T47D (cell line): ENCODE results near the gene BCL2L15.

Experiments used
- DNase-seq, 2 experiments: peaks; one replicate each; pipeline versions ENCODE4 v3.0.0 to v3.0.0-alpha.2; 2011 to 2012; ENCODE audit warnings: low read depth in 1 of 2, low spot score in 1 of 2
- JUND ChIP-seq: IDR thresholded peaks from 2 replicates; pipeline ENCODE4 v1.6.1; 2012; ENCODE audit warnings: low read depth
- in situ Hi-C: cut with HindIII; loops from 2 replicates; pipeline ENCODE4 v1.10.0; 2016; ENCODE audit warnings: low sequenced_read_pairs, low pct_unique_long_range_greater_than_20kb

Gene BCL2L15

GRCh38 chr1:113924473-113924872 lies 37.1 kb upstream of the BCL2L15 start:
- in situ Hi-C loops: no loop called here
- DNase-seq: no peak
- TF ChIP-seq JUND: no peak

DNA sequence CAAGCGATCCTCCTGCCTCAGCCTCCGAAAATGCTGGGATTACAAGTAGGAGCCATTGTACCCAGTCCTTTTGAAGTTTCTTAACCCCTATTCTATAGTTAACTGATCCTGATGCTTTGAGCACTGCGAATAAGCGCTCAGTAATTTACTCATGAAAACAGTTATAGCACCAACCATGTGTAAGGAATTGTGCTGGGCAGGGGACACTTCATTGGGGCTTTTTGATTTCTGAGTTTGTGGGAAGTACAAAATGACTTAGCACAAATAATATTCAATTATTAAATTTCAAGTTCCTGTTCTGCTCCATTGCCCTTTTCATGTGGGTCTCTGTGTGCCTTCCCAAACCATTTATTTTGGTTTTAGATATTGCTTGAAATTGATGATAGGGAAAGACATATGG lies 35.6 kb upstream of the BCL2L15 start:
- in situ Hi-C loops: no loop called here
- no peak for DNase-seq
- TF ChIP-seq JUND: no peak

DNA sequence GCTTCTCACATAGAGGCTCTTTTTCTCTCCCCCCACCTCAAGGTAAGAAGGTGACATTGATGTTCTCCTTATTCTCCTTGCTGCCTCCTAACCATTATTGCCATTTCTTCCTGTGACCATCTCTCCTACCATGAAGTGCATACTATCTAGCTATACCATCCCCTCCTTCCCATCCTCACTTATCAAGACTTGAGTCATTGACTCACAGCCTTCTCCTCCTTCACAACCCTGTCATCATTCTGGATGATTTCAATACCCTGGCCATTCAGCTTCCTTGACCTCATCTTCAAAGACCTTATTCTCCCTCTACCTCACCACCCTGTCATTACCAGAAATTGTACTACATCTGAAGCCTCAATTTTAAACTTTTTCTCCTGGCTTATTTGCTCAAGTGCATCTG lies 30.9 kb upstream of the BCL2L15 start:
- DNase-seq: no peak
- no peak for TF ChIP-seq JUND
- in situ Hi-C loops: no loop called here

GRCh38 chr1:113917400-113918082 lies 30.2 kb upstream of the BCL2L15 start:
- TF ChIP-seq JUND: no peak
- no peak for DNase-seq
- in situ Hi-C loops: no loop called here

GRCh38 chr1:113916974-113917373 lies 29.6 kb upstream of the BCL2L15 start:
- TF ChIP-seq JUND: no peak
- no peak for DNase-seq
- in situ Hi-C loops: no loop called here

DNA sequence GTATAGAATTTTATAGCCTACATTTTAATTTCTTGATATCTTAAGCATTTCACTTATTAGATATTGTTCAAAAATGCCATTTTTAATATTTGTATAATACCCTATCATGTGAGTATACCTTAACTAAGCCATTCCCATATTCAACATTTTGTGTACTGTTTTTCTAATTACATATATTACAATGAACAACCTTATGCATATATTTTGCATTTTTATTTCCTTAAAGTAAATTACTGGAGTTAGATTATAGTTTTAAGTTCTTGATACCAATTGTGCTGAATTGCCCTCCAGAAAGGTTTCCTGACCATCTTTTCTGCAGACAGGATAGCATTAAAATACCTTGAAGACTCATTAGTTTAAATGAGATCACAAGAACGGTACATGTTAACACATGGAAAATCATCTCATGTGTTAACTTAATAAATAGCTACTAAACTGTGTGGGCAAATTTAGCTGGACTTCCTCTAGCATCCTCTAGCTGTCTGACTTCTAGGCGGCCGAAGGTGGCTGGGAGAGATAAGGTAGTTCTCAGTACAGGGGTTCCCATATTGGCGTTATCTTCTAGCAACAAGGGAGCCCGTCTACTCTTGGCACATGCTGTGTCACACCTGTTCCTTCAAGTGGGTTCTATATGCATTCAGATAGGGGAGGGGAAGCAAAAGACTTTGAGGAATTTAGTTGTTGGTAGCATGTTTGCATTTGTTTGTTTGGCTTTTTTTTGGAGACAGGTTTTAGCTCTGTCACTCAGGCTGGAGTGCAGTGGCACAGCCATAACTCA lies 26.7 kb upstream of the BCL2L15 start:
- no peak for TF ChIP-seq JUND
- no peak for DNase-seq
- in situ Hi-C loops: no loop called here

DNA sequence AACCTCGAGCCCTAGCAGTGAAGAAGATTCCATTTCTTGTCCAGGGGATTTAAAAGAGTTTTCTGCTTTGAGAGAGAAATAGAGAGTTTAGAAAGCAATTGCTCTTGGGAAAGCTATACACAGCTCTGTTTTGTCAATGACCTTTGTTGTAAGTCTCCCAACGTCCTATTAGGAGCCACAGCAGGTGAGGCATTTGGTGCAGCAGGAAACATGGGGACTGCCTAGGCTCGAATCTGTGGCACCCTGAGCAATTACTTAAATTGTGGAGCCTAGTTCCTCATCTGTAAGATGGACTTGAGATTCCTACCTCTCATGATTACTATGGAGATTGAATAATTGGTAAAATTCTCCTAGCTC lies 25.9 kb upstream of the BCL2L15 start:
- TF ChIP-seq JUND: no peak
- DNase-seq: no peak
- in situ Hi-C loops: no loop called here

- DNase-seq: no peak
- in situ Hi-C loops: no loop called here
- TF ChIP-seq JUND: no peak
Observed at GRCh38 chr1:113912594-113913311, 25.4 kb upstream of the BCL2L15 start.

DNA sequence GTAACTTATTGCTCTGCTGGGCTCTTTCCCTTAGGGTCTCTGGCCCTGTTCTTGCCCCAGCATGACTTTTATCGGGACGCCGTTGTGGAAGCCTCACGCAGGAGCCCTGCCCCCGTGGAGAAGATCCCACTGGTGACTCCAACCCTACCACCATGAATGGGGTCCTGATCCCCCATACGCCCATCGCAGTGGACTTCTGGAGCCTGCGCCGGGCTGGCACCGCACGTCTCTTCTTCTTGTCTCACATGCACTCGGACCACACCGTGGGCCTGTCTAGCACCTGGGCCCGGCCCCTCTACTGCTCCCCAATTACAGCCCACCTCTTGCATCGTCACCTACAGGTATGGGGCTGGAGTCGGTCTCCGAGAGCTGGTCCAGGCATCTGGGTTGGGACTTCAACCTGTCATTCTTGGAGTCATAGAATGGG lies 18.1 kb upstream of the BCL2L15 start:
- in situ Hi-C loops: no loop called here
- peak in 1 of 2 experiments; percentile 25 for DNase-seq

DNA sequence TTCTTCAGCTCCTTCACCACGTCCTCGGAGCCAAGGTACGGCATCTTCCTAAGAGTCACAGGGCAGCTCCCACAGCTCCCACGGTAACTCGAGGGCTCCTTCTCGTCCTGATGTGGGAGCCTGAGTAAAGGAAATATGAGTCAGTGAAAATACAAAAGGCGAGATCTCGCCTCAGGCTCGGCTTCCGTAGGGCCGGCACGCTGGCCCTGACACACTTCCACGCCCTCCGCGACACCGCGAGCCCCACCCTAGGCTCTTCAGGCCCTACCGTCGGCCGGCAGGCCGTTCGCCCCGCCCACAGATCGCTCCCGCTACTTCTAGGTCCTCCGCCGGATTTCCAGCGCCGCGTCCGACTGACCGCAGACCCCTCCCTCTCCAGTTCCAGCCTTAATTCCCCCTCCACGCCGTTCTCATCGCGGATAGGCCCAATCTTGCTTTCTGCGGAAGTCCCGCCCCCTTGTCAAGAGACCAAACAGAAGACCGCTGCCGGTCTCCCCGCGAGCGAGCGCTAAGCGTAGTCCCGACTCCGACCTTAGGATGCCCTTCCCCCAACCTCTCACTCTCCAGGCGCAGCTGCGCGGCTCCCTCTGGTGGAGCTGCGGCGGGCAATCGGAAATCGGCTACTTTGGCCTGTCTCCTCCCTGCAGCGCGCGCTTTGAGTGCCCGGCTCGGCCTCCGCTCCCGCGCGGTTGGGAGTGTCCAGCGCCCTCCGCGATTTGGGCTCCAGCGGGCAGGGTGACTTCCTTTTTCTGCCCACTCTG lies 17.5 kb upstream of the BCL2L15 start, which contains the start of the genes AP4B1 and DCLRE1B:
Gene AP4B1, minus strand, starts transcription at position 126 of the 761 bp plus-strand sequence. Its CDS starts 82 bp downstream, at position 44.
Gene DCLRE1B, plus strand, starts transcription at position 653 of the 761 bp plus-strand sequence. CDS start 261 bp downstream, outside the sequence.
- DNase-seq: peak; percentile 89 to 99
- in situ Hi-C loops: no loop called here
- TF ChIP-seq JUND: no peak

More for the DNA sequence above, 18.1 kb upstream of the BCL2L15 start:
- no peak for TF ChIP-seq JUND

DNA sequence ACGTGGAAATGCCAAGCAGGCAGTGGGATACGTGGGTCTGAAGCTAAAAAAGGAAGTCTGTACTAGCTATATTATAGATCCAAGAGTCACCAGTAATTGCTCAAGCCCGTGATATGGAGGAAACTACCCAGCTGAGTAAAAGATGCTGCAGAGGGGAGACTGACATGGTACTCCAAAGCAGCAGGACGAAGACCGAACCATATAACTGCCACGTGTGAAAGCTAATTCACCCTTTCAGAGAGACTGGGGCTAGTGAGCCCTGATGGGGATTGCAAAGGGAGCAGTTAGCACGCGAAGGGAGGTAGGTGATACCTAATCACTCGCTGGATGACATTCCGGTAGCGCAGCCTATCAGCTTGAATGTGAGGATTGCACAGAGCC lies 16.9 kb upstream of the BCL2L15 start:
- in situ Hi-C loops: no loop called here

GRCh38 chr1:113903501-113904292 lies 16.3 kb upstream of the BCL2L15 start:
- in situ Hi-C loops: no loop called here
- no peak for TF ChIP-seq JUND
- no peak for DNase-seq

More for the DNA sequence above, 16.9 kb upstream of the BCL2L15 start:
- no peak for TF ChIP-seq JUND
- no peak for DNase-seq
